VCaP (cell line): ENCODE results near the gene TMEM243.

Experiments used
- H3K27ac ChIP-seq: fragments of 450-650 bp; 2 replicates; pipeline ENCODE4 v1.5.1; 2017
- CTCF ChIP-seq: fragments of 450-650 bp; conservative IDR thresholded peaks from 2 replicates; pipeline ENCODE4 v1.5.1; 2017; ENCODE audit warnings: mild to moderate bottlenecking, moderate library complexity

TMEM243 gene

DNA sequence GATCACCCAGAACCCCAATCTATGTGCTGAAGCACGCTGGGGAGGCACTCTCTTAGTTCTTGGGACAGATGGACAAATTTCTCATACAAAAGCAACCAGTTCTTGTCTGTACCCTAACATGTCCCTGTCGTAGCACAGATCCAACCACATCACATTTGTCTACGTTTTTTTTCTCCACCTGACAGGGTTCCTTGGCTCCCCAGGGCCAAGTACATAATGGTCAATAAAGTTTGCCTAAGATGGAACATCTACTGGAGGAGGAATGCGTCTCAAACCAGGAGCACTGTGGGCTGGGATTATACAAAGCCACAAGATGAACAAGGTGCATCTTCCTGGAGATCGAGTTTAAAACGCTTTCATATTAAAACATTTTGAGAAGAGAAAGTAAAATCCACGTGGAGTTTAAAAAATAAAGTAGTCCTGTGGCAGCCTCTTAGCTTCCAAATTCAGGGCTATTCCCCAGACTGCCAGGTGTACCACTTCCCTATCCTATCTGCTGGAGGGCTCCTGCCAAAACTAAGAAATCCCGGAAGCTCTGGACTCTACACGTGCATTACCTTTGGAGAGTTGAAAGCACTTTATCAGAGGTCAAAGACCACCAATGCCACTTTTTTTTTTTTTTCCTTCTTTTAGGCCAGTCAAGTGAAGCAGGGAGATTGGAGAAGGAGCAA, 1.4 kb downstream of the TMEM243 start:
- no peak overlapping the region for H3K27ac ChIP-seq
- no peak for TF ChIP-seq CTCF

DNA sequence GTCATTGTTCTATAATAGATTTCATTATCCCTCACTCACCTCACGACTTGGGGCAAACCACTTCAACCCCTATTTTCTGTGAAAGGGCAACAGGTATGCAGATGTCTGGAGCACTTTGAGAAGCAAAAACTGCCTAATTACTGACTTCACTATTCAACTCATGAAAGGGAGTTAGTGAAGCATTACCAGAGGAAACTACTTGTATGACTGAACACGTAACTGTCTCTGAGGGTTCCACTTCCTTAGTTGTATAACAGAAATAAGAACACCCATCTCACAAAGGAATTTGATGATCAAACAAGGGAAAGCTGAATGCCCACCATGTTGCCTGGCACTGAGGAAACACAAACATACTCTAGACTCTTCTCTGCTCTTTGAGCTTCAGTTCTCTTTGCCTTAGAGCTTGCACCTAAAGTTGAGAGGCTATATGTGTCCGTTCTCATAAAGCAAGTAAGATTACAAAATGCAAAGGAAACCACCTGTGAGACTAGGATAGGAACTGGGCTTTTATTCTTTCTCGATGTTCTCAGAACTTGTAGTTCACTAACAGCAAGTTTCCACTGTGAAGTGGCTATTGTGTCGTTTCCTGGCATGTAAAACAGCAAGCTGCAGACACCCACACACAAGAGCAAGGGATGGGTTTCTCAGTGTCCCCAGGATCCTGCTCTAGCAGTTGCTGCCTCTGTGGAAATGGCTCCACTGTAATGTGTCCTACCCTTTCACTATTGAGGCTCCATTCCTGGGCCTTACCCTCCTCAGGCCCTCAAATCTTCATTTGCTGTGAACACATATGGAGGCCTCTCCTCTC, 2.6 kb downstream of the TMEM243 start:
- TF ChIP-seq CTCF: no peak
- no peak overlapping the region for H3K27ac ChIP-seq

- H3K27ac ChIP-seq: no peak overlapping the region
- TF ChIP-seq CTCF: no peak
Measured at GRCh38 chr7:87215046-87215445, 4.5 kb downstream of the TMEM243 start.

GRCh38 chr7:87213811-87214210, 5.7 kb downstream of the TMEM243 start:
- H3K27ac ChIP-seq: no peak overlapping the region

GRCh38 chr7:87213252-87213651, 6.3 kb downstream of the TMEM243 start:
- H3K27ac ChIP-seq: no peak overlapping the region
- no peak for TF ChIP-seq CTCF

More at GRCh38 chr7:87213811-87214210, 5.7 kb downstream of the TMEM243 start:
- no peak for TF ChIP-seq CTCF

GRCh38 chr7:87212498-87212897, 7.0 kb downstream of the TMEM243 start:
- TF ChIP-seq CTCF: no peak
- H3K27ac ChIP-seq: no peak overlapping the region

- no peak for TF ChIP-seq CTCF
- no peak overlapping the region for H3K27ac ChIP-seq
Measured at GRCh38 chr7:87210506-87210905, 9.0 kb downstream of the TMEM243 start.
